A673 (cell line): ENCODE results near the gene ZNF354B. TPM values are rescaled to one million over a fixed set of nuclear protein-coding genes. Genes with fewer than 3 reads are reported as not detected.
"Not testable (repeated sequence)": the region's sequence is repeated elsewhere in the genome, so short reads cannot be mapped to it uniquely, and the experiment has no call there.

Experiments used
- BruUV-seq: library from RNA; stranded (reverse); fragments of 400-500 nt; replicated peaks from 2 replicates; lab custom pipeline; 2021; lab: Mats Ljungman, UMichigan
- CTCF ChIA-PET: fragments of 300-600 bp; sonication (Branson Sonifier 250); formaldehyde crosslinking; loops from one replicate; lab custom pipeline; 2022; ENCODE audit warnings: antibody characterized with exemption; lab: Charles Lee
- POLR2A ChIA-PET: fragments of 300-600 bp; sonication (Branson Sonifier 250); formaldehyde crosslinking; loops from one replicate; lab custom pipeline; 2022; ENCODE audit warnings: antibody characterized with exemption; ENCODE audit not compliant: low non-redundant PET; lab: Charles Lee
- DNase-seq: peaks from one replicate; pipeline ENCODE4 v3.0.0-alpha.2; 2015; ENCODE audit warnings: low spot score
- H3K27ac ChIP-seq: fragments of 200-600 bp; sonication (generic); 2 replicates; pipeline ENCODE4 v1.5.1; 2016; ENCODE audit warnings: mixed run types, low read depth, mild to moderate bottlenecking, mixed read lengths, antibody characterized with exemption, low read length; ENCODE audit not compliant: poor library complexity, severe bottlenecking
- H3K27me3 ChIP-seq: fragments of 200-600 bp; sonication (generic); replicated peaks from 2 replicates; pipeline ENCODE4 v1.6.1; 2017; ENCODE audit warnings: mixed run types, low read depth, mild to moderate bottlenecking, mixed read lengths, antibody characterized with exemption, low read length; ENCODE audit not compliant: insufficient read depth, poor library complexity
- H3K36me3 ChIP-seq: fragments of 200-600 bp; sonication (generic); 2 replicates; pipeline ENCODE4 v1.6.1; 2016; ENCODE audit warnings: mixed run types, mild to moderate bottlenecking, mixed read lengths, antibody characterized with exemption, low read length; ENCODE audit not compliant: insufficient read depth, poor library complexity, severe bottlenecking
- H3K4me1 ChIP-seq: fragments of 200-600 bp; sonication (generic); 2 replicates; pipeline ENCODE4 v1.6.1; 2017; ENCODE audit warnings: mixed run types, mild to moderate bottlenecking, mixed read lengths, antibody characterized with exemption, low read length; ENCODE audit not compliant: insufficient read depth, poor library complexity, severe bottlenecking
- H3K4me3 ChIP-seq: fragments of 200-600 bp; sonication (generic); 2 replicates; pipeline ENCODE4 v1.5.1; 2016; ENCODE audit warnings: low read depth, mixed run types, mild to moderate bottlenecking, mixed read lengths, low read length; ENCODE audit not compliant: poor library complexity, severe bottlenecking
- H3K9me3 ChIP-seq: fragments of 200-600 bp; sonication (generic); 2 replicates; pipeline ENCODE4 v1.6.1; 2016; ENCODE audit warnings: mixed run types, low read depth, mild to moderate bottlenecking, mixed read lengths, antibody characterized with exemption, low read length; ENCODE audit not compliant: poor library complexity, severe bottlenecking
- EZH2 ChIP-seq: fragments of 200-600 bp; sonication (generic); IDR thresholded peaks from 2 replicates; pipeline ENCODE4 v1.6.1; 2017; ENCODE audit warnings: borderline replicate concordance, low read depth, mild to moderate bottlenecking, mixed read lengths, antibody characterized with exemption, low read length; ENCODE audit not compliant: poor library complexity, severe bottlenecking
- intact Hi-C: fragments of 100-400 bp; cut with micrococcal nuclease; formaldehyde crosslinking; loops from one replicate; pipeline ENCODE4 v1.10.0; 2022; ENCODE audit not compliant: unreplicated experiment
- total RNA-seq: library from RNA; stranded (reverse); gene quantifications from 2 replicates; pipeline ENCODE4 v1.2.3, GENCODE V29; 2021
- TF ChIP-seq, protein P1 (sequence below): fragments of 300-800, 200-600 bp; sonication (generic); conservative IDR thresholded peaks from 2 replicates; pipeline ENCODE4 v1.5.1; 2017; ENCODE audit warnings: low read depth, mild to moderate bottlenecking, antibody characterized with exemption, low read length, moderate library complexity, mixed read lengths

The ZNF354B gene
- total RNA-seq, 1 experiment from 2014 or later = 13.8 TPM

DNA sequence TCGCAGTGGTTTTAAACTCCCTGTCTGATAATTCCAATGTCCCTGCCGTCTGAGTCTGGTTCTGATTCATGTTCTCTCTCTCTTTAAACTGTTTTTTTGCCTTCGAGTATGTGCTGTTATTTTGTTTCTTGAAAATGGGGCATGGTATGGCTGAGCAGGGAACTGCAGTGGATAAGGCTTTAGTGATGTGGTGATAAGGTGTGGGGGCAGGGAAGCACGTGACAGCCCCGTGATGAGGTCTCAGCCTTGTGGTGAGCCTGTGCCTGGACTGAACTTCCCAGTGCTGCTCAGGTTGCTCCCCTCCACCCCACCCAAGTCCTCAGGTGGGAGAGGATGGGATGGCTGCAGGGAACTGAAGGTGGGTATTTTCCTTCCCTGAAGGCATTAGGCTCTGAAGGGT is 5.5 kb upstream of the ZNF354B start:
- no TSS peak for BruUV-seq
- intact Hi-C loops = no loop called here
- Histone ChIP-seq H3K9me3 (no peaks in the 10 kb centered on the region), H3K27me3 (no peaks in the 10 kb centered on the region), H3K27ac (no peak overlapping the region), H3K4me1 (peaks cover 2% of the 10 kb centered on the region), H3K4me3 (no peak overlapping the region), H3K36me3 (no peaks in the 10 kb centered on the region)
- TF ChIP-seq, protein P1, sequence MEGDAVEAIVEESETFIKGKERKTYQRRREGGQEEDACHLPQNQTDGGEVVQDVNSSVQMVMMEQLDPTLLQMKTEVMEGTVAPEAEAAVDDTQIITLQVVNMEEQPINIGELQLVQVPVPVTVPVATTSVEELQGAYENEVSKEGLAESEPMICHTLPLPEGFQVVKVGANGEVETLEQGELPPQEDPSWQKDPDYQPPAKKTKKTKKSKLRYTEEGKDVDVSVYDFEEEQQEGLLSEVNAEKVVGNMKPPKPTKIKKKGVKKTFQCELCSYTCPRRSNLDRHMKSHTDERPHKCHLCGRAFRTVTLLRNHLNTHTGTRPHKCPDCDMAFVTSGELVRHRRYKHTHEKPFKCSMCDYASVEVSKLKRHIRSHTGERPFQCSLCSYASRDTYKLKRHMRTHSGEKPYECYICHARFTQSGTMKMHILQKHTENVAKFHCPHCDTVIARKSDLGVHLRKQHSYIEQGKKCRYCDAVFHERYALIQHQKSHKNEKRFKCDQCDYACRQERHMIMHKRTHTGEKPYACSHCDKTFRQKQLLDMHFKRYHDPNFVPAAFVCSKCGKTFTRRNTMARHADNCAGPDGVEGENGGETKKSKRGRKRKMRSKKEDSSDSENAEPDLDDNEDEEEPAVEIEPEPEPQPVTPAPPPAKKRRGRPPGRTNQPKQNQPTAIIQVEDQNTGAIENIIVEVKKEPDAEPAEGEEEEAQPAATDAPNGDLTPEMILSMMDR = no peak
- TF ChIP-seq EZH2 = no peak
- ChIA-PET POLR2A (no interaction called here), CTCF (no interaction called here)
- no peak for DNase-seq

DNA sequence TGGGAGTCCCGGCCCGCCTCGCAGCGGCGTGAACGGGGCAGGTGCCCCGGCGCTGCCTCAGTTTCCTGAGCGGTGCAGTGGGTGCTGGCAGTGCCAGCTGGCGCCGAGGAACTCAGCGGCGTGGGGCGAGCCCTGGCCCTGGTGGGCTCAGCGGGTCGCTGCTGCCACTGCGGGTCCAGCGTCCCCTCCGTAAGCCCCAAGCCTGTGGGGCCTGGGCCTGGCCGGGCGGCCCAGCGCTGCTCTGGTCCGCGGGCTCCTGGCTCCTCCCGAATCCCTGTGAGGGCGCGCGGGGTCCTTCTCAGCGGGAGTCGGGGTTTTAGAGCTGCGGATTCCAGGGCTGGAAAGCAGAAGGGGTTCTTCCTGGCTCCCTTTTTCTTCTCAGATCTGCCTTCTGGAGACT is 862 bp downstream of the ZNF354B start:
- intact Hi-C loops, BruUV-seq, H3K27me3 ChIP-seq, H3K27ac ChIP-seq, DNase-seq, H3K9me3 ChIP-seq, H3K4me1 ChIP-seq, CTCF ChIA-PET, POLR2A ChIA-PET: not testable (repeated sequence)
- peaks cover 22% of the 10 kb centered on the region for H3K36me3 ChIP-seq
- peak overlapping the region; percentile 85 for H3K4me3 ChIP-seq

- Histone ChIP-seq H3K36me3 (peaks cover 32% of the 10 kb centered on the region), H3K4me3 (no peak overlapping the region), H3K27ac (no peak overlapping the region), H3K27me3 (no peaks in the 10 kb centered on the region), H3K9me3 (no peaks in the 10 kb centered on the region), H3K4me1 (peaks cover 4% of the 10 kb centered on the region)
- POLR2A ChIA-PET = no interaction called here
- CTCF ChIA-PET = no interaction called here
- BruUV-seq = no TSS peak
- no peak for DNase-seq
- TF ChIP-seq, protein P1 = no peak
- TF ChIP-seq EZH2 = no peak
- intact Hi-C loops = no loop called here
Measured at GRCh38 chr5:178861627-178862026, 1.9 kb downstream of the ZNF354B start.

DNA sequence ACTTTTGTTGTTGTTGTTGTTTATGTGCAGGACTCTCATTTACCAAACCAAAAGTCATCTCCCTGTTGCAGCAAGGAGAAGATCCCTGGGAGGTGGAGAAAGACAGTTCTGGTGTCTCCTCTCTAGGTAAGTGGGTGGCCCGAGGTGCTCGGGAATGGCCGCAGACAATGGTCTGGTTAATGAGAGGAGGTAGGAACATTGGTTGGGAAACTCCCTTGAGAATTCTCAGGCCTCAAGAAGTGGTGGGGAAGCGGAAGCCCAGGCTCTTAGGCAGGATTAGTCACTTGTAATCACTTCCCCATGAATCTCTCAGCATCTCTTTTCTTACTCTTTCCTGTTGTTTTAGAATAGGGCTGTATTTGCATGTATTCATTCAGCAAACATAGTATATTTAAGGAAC is 7.2 kb downstream of the ZNF354B start:
- H3K9me3 ChIP-seq = no peaks in the 10 kb centered on the region
- no peaks in the 10 kb centered on the region for H3K27me3 ChIP-seq
- TF ChIP-seq, protein P1 = no peak
- TF ChIP-seq EZH2 = no peak
- H3K27ac ChIP-seq = no peak overlapping the region
- BruUV-seq = no TSS peak
- no peaks in the 10 kb centered on the region for H3K4me1 ChIP-seq
- DNase-seq = no peak
- CTCF ChIA-PET = no interaction called here
- POLR2A ChIA-PET = no interaction called here
- H3K4me3 ChIP-seq = no peak overlapping the region
- intact Hi-C loops = loop anchor here (2.0 kb wide), 1 partner anchor 140 kb away; no protein-coding TSS in a partner anchor
- peaks cover 56% of the 10 kb centered on the region for H3K36me3 ChIP-seq
